ENCODE measurements around the gene BOK. TPM values are rescaled to one million over a fixed set of nuclear protein-coding genes. Genes with fewer than 3 reads are reported as not detected.

The BOK gene
- total and polyA plus RNA-seq, 2 donors (not counting 3 experiments of a cell fraction or from before 2014, with no cell fraction given): 76.0 to 95.5 TPM

DNA sequence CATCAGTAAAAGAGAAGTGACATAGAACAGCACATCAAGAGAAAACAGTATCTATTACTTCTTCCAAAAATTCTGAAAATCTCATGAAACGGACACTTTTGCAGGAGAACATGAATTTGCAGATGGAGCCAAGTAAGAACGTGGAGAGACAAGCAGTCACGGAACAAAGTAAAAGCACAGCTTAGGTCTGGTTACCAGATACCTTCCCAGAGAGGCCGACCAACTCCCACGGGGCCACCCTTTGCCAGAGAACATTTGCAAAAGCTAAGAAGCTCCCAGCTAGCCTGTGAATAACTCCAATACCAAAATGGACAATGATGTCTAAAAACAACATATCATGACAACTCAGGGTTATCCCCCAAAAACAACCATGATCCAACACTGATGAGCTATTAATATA is 39.5 kb downstream of the BOK start:
- TF ChIP-seq GATA2 (IDR thresholded peaks at IDR 0.05; ENCODE audit: insufficient read depth, insufficient read length, low read depth, low read length) (no peak), JUN (IDR thresholded peaks at IDR 0.05; ENCODE audit: borderline replicate concordance, insufficient read depth, insufficient read length, low read depth) (no peak), FOS (IDR thresholded peaks at IDR 0.05; ENCODE audit: borderline replicate concordance, insufficient read depth, low read length) (no peak), MYC (IDR thresholded peaks at IDR 0.05; ENCODE audit: low read depth, low read length) (no peak)
- TF ChIP-seq, protein P1, sequence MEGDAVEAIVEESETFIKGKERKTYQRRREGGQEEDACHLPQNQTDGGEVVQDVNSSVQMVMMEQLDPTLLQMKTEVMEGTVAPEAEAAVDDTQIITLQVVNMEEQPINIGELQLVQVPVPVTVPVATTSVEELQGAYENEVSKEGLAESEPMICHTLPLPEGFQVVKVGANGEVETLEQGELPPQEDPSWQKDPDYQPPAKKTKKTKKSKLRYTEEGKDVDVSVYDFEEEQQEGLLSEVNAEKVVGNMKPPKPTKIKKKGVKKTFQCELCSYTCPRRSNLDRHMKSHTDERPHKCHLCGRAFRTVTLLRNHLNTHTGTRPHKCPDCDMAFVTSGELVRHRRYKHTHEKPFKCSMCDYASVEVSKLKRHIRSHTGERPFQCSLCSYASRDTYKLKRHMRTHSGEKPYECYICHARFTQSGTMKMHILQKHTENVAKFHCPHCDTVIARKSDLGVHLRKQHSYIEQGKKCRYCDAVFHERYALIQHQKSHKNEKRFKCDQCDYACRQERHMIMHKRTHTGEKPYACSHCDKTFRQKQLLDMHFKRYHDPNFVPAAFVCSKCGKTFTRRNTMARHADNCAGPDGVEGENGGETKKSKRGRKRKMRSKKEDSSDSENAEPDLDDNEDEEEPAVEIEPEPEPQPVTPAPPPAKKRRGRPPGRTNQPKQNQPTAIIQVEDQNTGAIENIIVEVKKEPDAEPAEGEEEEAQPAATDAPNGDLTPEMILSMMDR (IDR thresholded peaks at IDR 0.05; ENCODE audit: extremely low read depth in 1 of 2, insufficient read depth in 1 of 2, low read depth in 1 of 2, low read length in 2 of 2): no peak
- TF ChIP-seq, protein P2, sequence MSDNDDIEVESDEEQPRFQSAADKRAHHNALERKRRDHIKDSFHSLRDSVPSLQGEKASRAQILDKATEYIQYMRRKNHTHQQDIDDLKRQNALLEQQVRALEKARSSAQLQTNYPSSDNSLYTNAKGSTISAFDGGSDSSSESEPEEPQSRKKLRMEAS (IDR thresholded peaks at IDR 0.05; ENCODE audit: insufficient read depth, insufficient read length): no peak
- Histone ChIP-seq H3K9me1 (replicated peaks; ENCODE audit: control insufficient read depth, extremely low read depth, insufficient read depth, low read length) (no peaks in the 10 kb centered on the region), H3K9ac (replicated peaks; ENCODE audit: extremely low read depth, insufficient read depth, low read length) (no peak overlapping the region), H3K36me3 (ENCODE audit: control insufficient read depth in 2 of 2, extremely low read depth in 1 of 2, insufficient read depth in 2 of 2, low read length in 2 of 2) (peaks cover 5 to 15% of the 10 kb centered on the region in 2 experiments), H3K4me2 (ENCODE audit: insufficient read depth, low read length) (no peak overlapping the region), H2AFZ (ENCODE audit: low read depth, low read length) (no peak overlapping the region), H3K4me3 (replicated peaks in 1 of 3; ENCODE audit: insufficient read depth in 1 of 3, low read depth in 1 of 3, low read length in 3 of 3) (no peak overlapping the region), H3K27ac (ENCODE audit: insufficient read depth, low read depth, low read length) (no peak overlapping the region), H3K9me3 (replicated peaks; ENCODE audit: control insufficient read depth, insufficient read depth, low read length) (no peaks in the 10 kb centered on the region), H3K79me2 (ENCODE audit: control insufficient read depth, insufficient read depth, low read length) (no peaks in the 10 kb centered on the region), H3K4me1 (ENCODE audit: control insufficient read depth, extremely low read depth, insufficient read depth, low read length) (peaks cover 8% of the 10 kb centered on the region), H3K27me3 (ENCODE audit: control insufficient read depth in 2 of 2, insufficient read depth in 2 of 2, low read length in 2 of 2) (no peaks in the 10 kb centered on the region), H4K20me1 (replicated peaks; ENCODE audit: control insufficient read depth, extremely low read depth, insufficient read depth, low read length) (no peaks in the 10 kb centered on the region)
- CTCF ChIA-PET: interaction anchor here (0.9 to 1.5 kb wide), 5 partner anchors 18 to 520 kb away, joined by 3 to 4 read pairs (median 3); no protein-coding TSS in a partner anchor
- intact Hi-C loops (cut with micrococcal nuclease) (no loop called here), dilution Hi-C loops (cut with MboI; ENCODE audit: extremely low pct_ligation_motif_present, low sequenced_read_pairs) (no loop called here)
- no peak for FAIRE-seq
- POLR2A ChIA-PET: no interaction called here
- BruUV-seq (replicated peaks): no TSS peak
- DNase-seq (ENCODE audit: low read depth, low spot score): no peak
